WTC11 (cell line): Measurements from ENCODE around the gene EHD3. TPM values are rescaled to one million over a fixed set of nuclear protein-coding genes. Genes with fewer than 3 reads are reported as not detected.

Experiments
- ATAC-seq: fragments of 200-7000 bp; cut with Tn5 transposase; 2 replicates; pipeline ENCODE4 v1.10.0; 2021; ENCODE audit warnings: mild to moderate bottlenecking, moderate library complexity
- CTCF ChIA-PET: fragments of 300-600 bp; sonication (Branson Sonifier 250); formaldehyde crosslinking; loops from one replicate; lab custom pipeline; 2021; ENCODE audit warnings: antibody characterized with exemption; lab: Charles Lee
- POLR2A ChIA-PET: fragments of 350-600 bp; sonication (Branson Sonifier 250); formaldehyde crosslinking; loops from one replicate; lab custom pipeline; 2021; ENCODE audit warnings: antibody characterized with exemption; lab: Charles Lee
- DNase-seq: peaks from one replicate; pipeline ENCODE4 v3.0.0; 2021; ENCODE audit warnings: low spot score
- H3K27ac Mint-ChIP-seq: 2 replicates; pipeline ENCODE4 v1.8.0; 2021; ENCODE audit warnings: mixed read lengths
- H3K27me3 Mint-ChIP-seq: 2 replicates; pipeline ENCODE4 v1.8.0; 2021; ENCODE audit warnings: low read depth, mild to moderate bottlenecking, moderate library complexity, mixed read lengths
- H3K36me3 Mint-ChIP-seq: 2 replicates; pipeline ENCODE4 v1.8.0; 2021; ENCODE audit warnings: mixed read lengths
- H3K4me1 Mint-ChIP-seq: 2 replicates; pipeline ENCODE4 v1.8.0; 2022; ENCODE audit warnings: mixed read lengths
- H3K4me3 Mint-ChIP-seq: 2 replicates; pipeline ENCODE4 v1.8.0; 2021; ENCODE audit warnings: mild to moderate bottlenecking, moderate library complexity, mixed read lengths
- H3K9me3 Mint-ChIP-seq: 2 replicates; pipeline ENCODE4 v1.8.0; 2021; ENCODE audit warnings: mixed read lengths
- AR ChIP-seq: fragments of 250-450 bp; sonication (Bioruptor Pico); IDR thresholded peaks from 2 replicates; pipeline ENCODE4 v1.9.0; 2021; ENCODE audit warnings: mild to moderate bottlenecking
- ATF1 ChIP-seq: sonication (generic); formaldehyde crosslinking; IDR thresholded peaks from 2 replicates; pipeline ENCODE4 v1.8.1; 2023; ENCODE audit warnings: mild to moderate bottlenecking, moderate library complexity, missing genetic modification reagents
- ATF2 ChIP-seq: sonication (generic); formaldehyde crosslinking; IDR thresholded peaks from 2 replicates; pipeline ENCODE4 v1.8.1; 2022; ENCODE audit warnings: low read depth, missing genetic modification reagents, borderline replicate concordance
- CBFB ChIP-seq: sonication (generic); formaldehyde crosslinking; IDR thresholded peaks from 2 replicates; pipeline ENCODE4 v1.8.1; 2022; ENCODE audit warnings: mild to moderate bottlenecking, low read depth, missing genetic modification reagents
- E2F1 ChIP-seq: sonication (generic); formaldehyde crosslinking; IDR thresholded peaks from 2 replicates; pipeline ENCODE4 v1.8.0; 2022; ENCODE audit warnings: mild to moderate bottlenecking, missing genetic modification reagents
- E2F4 ChIP-seq: sonication (generic); formaldehyde crosslinking; IDR thresholded peaks from 2 replicates; pipeline ENCODE4 v1.8.1; 2022; ENCODE audit warnings: low read depth, mild to moderate bottlenecking, moderate library complexity, missing genetic modification reagents, borderline replicate concordance
- ELF4 ChIP-seq: sonication (generic); formaldehyde crosslinking; IDR thresholded peaks from 2 replicates; pipeline ENCODE4 v1.8.1; 2022; ENCODE audit warnings: low read depth, mild to moderate bottlenecking, moderate library complexity, missing genetic modification reagents
- ERG ChIP-seq: fragments of 250-450 bp; sonication (Bioruptor Pico); IDR thresholded peaks from 2 replicates; pipeline ENCODE4 v1.8.0; 2021; ENCODE audit warnings: mild to moderate bottlenecking
- ETV6 ChIP-seq: sonication (generic); formaldehyde crosslinking; IDR thresholded peaks from 2 replicates; pipeline ENCODE4 v1.8.1; 2022; ENCODE audit warnings: mild to moderate bottlenecking, missing genetic modification reagents
- FOXJ3 ChIP-seq: sonication (generic); formaldehyde crosslinking; IDR thresholded peaks from 2 replicates; pipeline ENCODE4 v1.9.0; 2021; ENCODE audit warnings: missing genetic modification reagents, mild to moderate bottlenecking, borderline replicate concordance
- HMGA2 ChIP-seq: fragments of 250-450 bp; sonication (Bioruptor Pico); IDR thresholded peaks from 2 replicates; pipeline ENCODE4 v1.4.0; 2021; ENCODE audit warnings: mild to moderate bottlenecking, moderate library complexity
- IRF1 ChIP-seq: sonication (generic); formaldehyde crosslinking; IDR thresholded peaks from 2 replicates; pipeline ENCODE4 v1.8.0; 2023; ENCODE audit warnings: missing genetic modification reagents
- JUN ChIP-seq: sonication (generic); formaldehyde crosslinking; IDR thresholded peaks from 2 replicates; pipeline ENCODE4 v1.8.0; 2023; ENCODE audit warnings: mild to moderate bottlenecking, missing genetic modification reagents
- MAX ChIP-seq: sonication (generic); formaldehyde crosslinking; IDR thresholded peaks from 2 replicates; pipeline ENCODE4 v1.8.0; 2022; ENCODE audit warnings: mild to moderate bottlenecking, missing genetic modification reagents
- NFE2L1 ChIP-seq: sonication (generic); formaldehyde crosslinking; IDR thresholded peaks from 2 replicates; pipeline ENCODE4 v1.8.1; 2023; ENCODE audit warnings: missing genetic modification reagents
- PRRX2 ChIP-seq: fragments of 250-450 bp; sonication (Bioruptor Pico); IDR thresholded peaks from 2 replicates; pipeline ENCODE4 v1.8.0; 2021; ENCODE audit warnings: mild to moderate bottlenecking
- RELA ChIP-seq: sonication (generic); formaldehyde crosslinking; IDR thresholded peaks from 2 replicates; pipeline ENCODE4 v1.8.1; 2022; ENCODE audit warnings: missing genetic modification reagents, mild to moderate bottlenecking, borderline replicate concordance
- SMAD4 ChIP-seq: sonication (generic); formaldehyde crosslinking; IDR thresholded peaks from 2 replicates; pipeline ENCODE4 v1.8.0; 2022; ENCODE audit warnings: mild to moderate bottlenecking, missing genetic modification reagents
- SOX15 ChIP-seq: fragments of 250-450 bp; sonication (Bioruptor Pico); IDR thresholded peaks from 2 replicates; pipeline ENCODE4 v1.9.0; 2021; ENCODE audit warnings: mild to moderate bottlenecking
- SP1 ChIP-seq: sonication (generic); formaldehyde crosslinking; conservative IDR thresholded peaks from 2 replicates; pipeline ENCODE4 v1.8.1; 2022; ENCODE audit warnings: missing genetic modification reagents
- ZNF396 ChIP-seq: fragments of 250-450 bp; sonication (Bioruptor Pico); IDR thresholded peaks from 2 replicates; pipeline ENCODE4 v1.8.0; 2021; ENCODE audit warnings: mild to moderate bottlenecking, moderate library complexity, borderline replicate concordance
- ZNF416 ChIP-seq: fragments of 250-450 bp; sonication (Bioruptor Pico); IDR thresholded peaks from 2 replicates; pipeline ENCODE4 v1.9.0; 2021; ENCODE audit warnings: mild to moderate bottlenecking, inconsistent platforms
- ZNF425 ChIP-seq: fragments of 250-450 bp; sonication (Bioruptor Pico); conservative IDR thresholded peaks from 2 replicates; pipeline ENCODE4 v1.9.0; 2021; ENCODE audit warnings: mild to moderate bottlenecking
- total RNA-seq: library from RNA; stranded (reverse); gene quantifications from 3 replicates; pipeline ENCODE4 v1.2.3, GENCODE V29; 2021

EHD3 gene
- total RNA-seq, 1 experiment from 2014 or later, result 10.0 TPM

GRCh38 chr2:31208240-31208639 is 25.7 kb upstream of the EHD3 start (continued):
- TF ChIP-seq PRRX2 (CRISPR knock-in tag) (no peak), SP1 (CRISPR knock-in tag) (no peak), ATF2 (CRISPR knock-in tag) (no peak), FOXJ3 (CRISPR knock-in tag) (no peak), RELA (CRISPR knock-in tag) (no peak), HMGA2 (CRISPR knock-in tag) (no peak), ZNF425 (no peak), IRF1 (CRISPR knock-in tag) (no peak), ZNF396 (CRISPR knock-in tag) (no peak), MAX (CRISPR knock-in tag) (no peak), NFE2L1 (CRISPR knock-in tag) (no peak)

GRCh38 chr2:31212659-31213600 is 21.0 kb upstream of the EHD3 start:
- DNase-seq (no peak), ATAC-seq (no peak)
- H3K9me3 Mint-ChIP-seq, result no peaks in the 10 kb centered on the region
- H3K4me1 Mint-ChIP-seq, result peaks cover 8% of the 10 kb centered on the region
- CTCF ChIA-PET, result no interaction called here
- no peaks in the 10 kb centered on the region for H3K27me3 Mint-ChIP-seq
- no peaks in the 10 kb centered on the region for H3K36me3 Mint-ChIP-seq
- H3K27ac Mint-ChIP-seq, result no peak overlapping the region
- POLR2A ChIA-PET, result no interaction called here
- no peak overlapping the region for H3K4me3 Mint-ChIP-seq
- no peak for TF ChIP-seq ZNF416 (CRISPR knock-in tag)
- no peak for TF ChIP-seq ERG (CRISPR knock-in tag)
- no peak for TF ChIP-seq ELF4 (CRISPR knock-in tag)
- no peak for TF ChIP-seq SOX15 (CRISPR knock-in tag)
- TF ChIP-seq AR, result no peak
- TF ChIP-seq E2F4 (CRISPR knock-in tag), result no peak
- no peak for TF ChIP-seq CBFB (CRISPR knock-in tag)
- TF ChIP-seq FOXJ3 (CRISPR knock-in tag), result no peak
- TF ChIP-seq SMAD4 (CRISPR knock-in tag), result no peak
- no peak for TF ChIP-seq JUN (CRISPR knock-in tag)
- TF ChIP-seq ETV6, result no peak
- TF ChIP-seq MAX (CRISPR knock-in tag), result no peak
- no peak for TF ChIP-seq E2F1
- no peak for TF ChIP-seq ATF1
